HCT116 (cell line): ENCODE results near the gene CDK11A.

Source experiments
- ATF3 ChIP-seq: IDR thresholded peaks from 2 replicates; pipeline ENCODE4 v1.6.1; 2012
- CTCF ChIP-seq, 3 experiments: fragments of 200-600 bp in 1 of 3; sonication (generic) in 1 of 3; IDR thresholded peaks in 2 of 3; conservative IDR thresholded peaks in 1 of 3; 2 replicates each; pipeline ENCODE4 v1.5.1; 2012 to 2017; ENCODE audit warnings: low read depth in 2 of 3, low read length in 2 of 3, antibody characterized with exemption in 1 of 3, borderline replicate concordance in 1 of 3, control low read depth in 1 of 3, mild to moderate bottlenecking in 1 of 3, mixed read lengths in 1 of 3, mixed run types in 1 of 3, moderate library complexity in 1 of 3; ENCODE audit not compliant: insufficient read depth in 1 of 3
- POLR2A ChIP-seq: IDR thresholded peaks from 2 replicates; pipeline ENCODE4 v1.7.0; 2011; ENCODE audit warnings: borderline replicate concordance; ENCODE audit not compliant: insufficient read depth, insufficient read length; ENCODE audit errors: extremely low read depth

DNA sequence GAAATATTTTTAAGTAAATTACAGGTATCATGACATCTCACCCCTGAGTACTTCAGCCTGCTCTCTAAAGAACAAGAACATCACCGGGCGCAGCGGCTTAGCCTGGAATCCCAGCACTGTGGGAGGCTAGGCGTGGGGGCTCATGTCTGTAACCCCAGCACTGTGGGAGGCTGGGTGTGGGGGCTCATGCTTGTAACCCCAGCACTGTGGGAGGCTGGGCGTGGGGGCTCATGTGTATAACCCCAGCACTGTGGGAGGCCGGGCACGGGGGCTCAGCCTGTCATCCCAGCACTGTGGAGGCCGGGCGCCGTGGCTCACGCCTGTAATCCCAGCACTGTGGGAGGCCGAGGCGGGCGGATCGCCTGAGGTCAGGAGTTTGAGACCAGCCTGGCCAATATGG is 57.6 kb downstream of the CDK11A start:
- TF ChIP-seq CTCF (IDR thresholded peaks at IDR 0.05 in 2 of 3, conservative IDR thresholded peaks at IDR 0.05 in 1 of 3; ENCODE audit: borderline replicate concordance in 1 of 3, insufficient read depth in 1 of 3, low read depth in 2 of 3, low read length in 2 of 3) = no peak
- no peak for TF ChIP-seq POLR2A
- TF ChIP-seq ATF3 = no peak
